Loucy (cell line): ENCODE data around the gene ARID4A.
"Not testable (repeated sequence)": the region's sequence is repeated elsewhere in the genome, so short reads cannot be mapped to it uniquely, and the experiment has no call there.

Experiments
- H2AFZ ChIP-seq: fragments of 200-600 bp; sonication (generic); 2 replicates; pipeline ENCODE4 v1.6.0; 2016; ENCODE audit warnings: antibody characterized with exemption, mild to moderate bottlenecking, low read length, moderate library complexity
- H3F3A ChIP-seq: fragments of 200-600 bp; 2 replicates; pipeline ENCODE4 v1.6.0; 2016; ENCODE audit warnings: antibody characterized with exemption, low read depth, mild to moderate bottlenecking
- H3K27me3 ChIP-seq: fragments of 200-600 bp; sonication (generic); 2 replicates; pipeline ENCODE4 v1.6.1; 2014; ENCODE audit warnings: low read length, mild to moderate bottlenecking; ENCODE audit not compliant: insufficient read depth, poor library complexity, severe bottlenecking
- H3K36me3 ChIP-seq: fragments of 200-600 bp; sonication (generic); 2 replicates; pipeline ENCODE4 v1.6.1; 2016; ENCODE audit warnings: low read length; ENCODE audit not compliant: insufficient read depth
- H3K4me1 ChIP-seq: fragments of 200-600 bp; sonication (generic); 2 replicates; pipeline ENCODE4 v1.5.1; 2014; ENCODE audit warnings: low read length, mild to moderate bottlenecking; ENCODE audit not compliant: insufficient read depth, poor library complexity, severe bottlenecking
- H3K4me2 ChIP-seq: fragments of 200-600 bp; sonication (generic); 2 replicates; pipeline ENCODE4 v1.6.0; 2014; ENCODE audit warnings: antibody characterized with exemption, low read length, low read depth, mild to moderate bottlenecking; ENCODE audit not compliant: poor library complexity, severe bottlenecking
- H3K4me3 ChIP-seq: fragments of 200-600 bp; sonication (generic); 2 replicates; pipeline ENCODE4 v1.5.1; 2014; ENCODE audit warnings: low read length, mild to moderate bottlenecking, mixed read lengths; ENCODE audit not compliant: poor library complexity, severe bottlenecking
- H3K79me2 ChIP-seq: fragments of 200-600 bp; sonication (generic); 2 replicates; pipeline ENCODE4 v1.6.1; 2014; ENCODE audit warnings: low read length; ENCODE audit not compliant: insufficient read depth
- H3K9ac ChIP-seq: fragments of 200-600 bp; sonication (generic); 2 replicates; pipeline ENCODE4 v1.6.0; 2014; ENCODE audit warnings: mild to moderate bottlenecking, low read depth, low read length, moderate library complexity; ENCODE audit not compliant: poor library complexity, severe bottlenecking
- H3K9me2 ChIP-seq: fragments of 200-600 bp; sonication (generic); replicated peaks from 2 replicates; pipeline ENCODE4 v1.6.1; 2016; ENCODE audit warnings: low read depth, low read length, mixed read lengths
- H3K9me3 ChIP-seq: fragments of 200-600 bp; sonication (generic); 2 replicates; pipeline ENCODE4 v1.6.1; 2014; ENCODE audit warnings: mild to moderate bottlenecking, antibody characterized with exemption, low read length, low read depth; ENCODE audit not compliant: insufficient read depth
- H4K20me1 ChIP-seq: fragments of 200-600 bp; sonication (generic); 2 replicates; pipeline ENCODE4 v1.6.0; 2014; ENCODE audit warnings: antibody characterized with exemption, low read length, mild to moderate bottlenecking; ENCODE audit not compliant: insufficient read depth, poor library complexity, severe bottlenecking
- CTCF ChIP-seq: fragments of 200-600 bp; sonication (generic); conservative IDR thresholded peaks from 2 replicates; pipeline ENCODE4 v1.5.1; 2014; ENCODE audit warnings: mild to moderate bottlenecking, antibody characterized with exemption, low read length
- EZH2phosphoT487 ChIP-seq: fragments of 200-600 bp; IDR thresholded peaks from 2 replicates; pipeline ENCODE4 v1.6.1; 2018; ENCODE audit warnings: antibody characterized with exemption, mild to moderate bottlenecking, moderate library complexity, borderline replicate concordance

ARID4A gene

DNA sequence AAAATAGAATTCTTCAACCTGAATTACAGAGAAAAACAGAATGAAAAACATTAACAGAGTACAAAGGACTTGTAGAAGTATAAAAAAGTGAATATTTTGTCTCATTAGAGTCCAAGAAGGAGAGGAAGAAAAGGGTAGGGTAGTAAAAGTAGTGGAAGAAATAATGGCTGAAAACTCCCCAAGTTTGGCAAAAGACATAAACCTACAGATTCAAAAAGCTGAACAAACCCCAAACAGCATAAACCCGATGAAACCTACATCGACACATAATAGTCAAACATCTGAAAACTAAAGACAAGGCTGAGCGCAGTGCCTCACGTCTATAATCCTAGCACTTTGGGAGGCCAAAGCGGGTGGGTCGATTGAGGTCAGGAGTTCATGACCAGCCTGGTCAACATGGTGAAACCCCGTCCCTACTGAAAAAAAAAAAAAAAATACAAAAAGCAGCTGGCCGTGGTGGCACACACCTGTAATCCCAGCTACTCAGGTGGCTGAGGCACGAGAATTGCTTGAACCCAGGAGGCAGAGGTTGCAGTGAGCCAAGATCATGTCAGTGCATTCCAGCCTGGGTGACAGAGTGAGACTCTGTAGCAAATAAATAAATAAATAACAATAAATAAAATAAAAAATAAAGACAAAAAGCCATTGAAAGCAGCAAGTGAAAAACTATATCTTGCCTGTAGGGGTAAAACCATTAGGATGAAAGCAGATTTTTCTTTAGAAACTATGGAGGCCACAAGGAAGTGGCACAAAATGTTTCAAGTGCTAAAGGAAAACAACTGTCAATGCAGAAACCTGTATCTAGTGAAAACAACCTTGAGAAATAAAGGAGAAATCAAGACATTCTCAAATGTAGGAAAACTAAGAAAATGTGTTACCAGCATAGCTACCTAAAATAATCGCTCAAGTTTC is 117.5 kb downstream of the ARID4A start:
- Histone ChIP-seq H3K9me3 (no peaks in the 10 kb centered on the region; the same call in 1 of the 2 replicates), H3K4me3 (no peak overlapping the region), H3K36me3 (peaks cover 33% of the 10 kb centered on the region; the same call in 1 of the 2 replicates), H4K20me1 (no peaks in the 10 kb centered on the region), H3K9ac (no peak overlapping the region), H3K4me2 (no peak overlapping the region), H2AFZ (no peak overlapping the region), H3K4me1 (peaks cover 6% of the 10 kb centered on the region), H3F3A (0 out of 2 replicates have a peak, but pooled peaks cover 5% of the 10 kb centered on the region), H3K27me3 (no peaks in the 10 kb centered on the region), H3K79me2 (peaks cover 4% of the 10 kb centered on the region; the same call in 1 of the 2 replicates), H3K9me2 (no peaks in the 10 kb centered on the region)
- TF ChIP-seq EZH2phosphoT487, result no peak
- no peak for TF ChIP-seq CTCF

GRCh38 chr14:58416934-58417333 is 118.6 kb downstream of the ARID4A start:
- H3K79me2 ChIP-seq, H2AFZ ChIP-seq, H3K27me3 ChIP-seq, H3F3A ChIP-seq, H3K9ac ChIP-seq, H3K4me1 ChIP-seq, H3K9me2 ChIP-seq, H4K20me1 ChIP-seq, H3K4me3 ChIP-seq, H3K4me2 ChIP-seq, H3K9me3 ChIP-seq: not testable (repeated sequence)
- H3K36me3 ChIP-seq, result peaks cover 23% of the 10 kb centered on the region; the same call in 1 of the 2 replicates
